Measurements from ENCODE around the gene RGS6. TPM values are rescaled to one million over a fixed set of nuclear protein-coding genes. Genes with fewer than 3 reads are reported as not detected.

The RGS6 gene
- total and polyA plus RNA-seq, 2 donors (not counting 1 experiment from before 2014, with no cell fraction given) = not detected

DNA sequence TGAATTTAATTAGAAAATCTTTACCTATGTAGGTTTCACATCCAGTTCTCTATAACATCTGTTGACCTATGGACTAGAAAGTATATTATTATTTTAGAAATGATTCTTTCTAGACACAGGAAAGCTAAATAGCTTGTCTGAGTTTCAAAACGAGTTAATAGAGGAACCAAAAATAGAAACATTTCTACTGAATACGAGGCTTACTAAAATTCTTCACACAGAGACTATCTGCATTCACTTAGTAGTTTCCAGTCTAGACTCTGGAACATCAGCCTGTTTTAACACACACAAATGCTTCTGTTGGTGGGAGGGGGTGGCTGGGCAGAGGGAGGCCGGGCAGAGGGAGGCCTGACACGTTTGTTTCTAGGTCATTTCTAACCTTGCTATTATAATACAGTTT, 29.7 kb downstream of the RGS6 start:
- Histone ChIP-seq H3K36me3 (ENCODE audit: control insufficient read depth, insufficient read depth, low read length) (no peaks in the 10 kb centered on the region), H2AFZ (ENCODE audit: low read length) (no peak overlapping the region), H3K4me1 (ENCODE audit: control insufficient read depth, extremely low read depth, insufficient read depth, low read length) (no peaks in the 10 kb centered on the region), H3K9ac (ENCODE audit: insufficient read depth, low read length) (no peak overlapping the region), H3K4me3 (replicated peaks in 1 of 4; ENCODE audit: control extremely low read depth in 1 of 4, insufficient read depth in 1 of 4, low read depth in 3 of 4, low read length in 4 of 4) (no peak overlapping the region), H3K79me2 (ENCODE audit: control insufficient read depth, insufficient read depth, low read length) (no peaks in the 10 kb centered on the region), H4K20me1 (ENCODE audit: control insufficient read depth, extremely low read depth, insufficient read depth, low read length) (no peaks in the 10 kb centered on the region), H3K4me2 (ENCODE audit: extremely low read depth, insufficient read depth, low read length) (no peak overlapping the region), H3K27me3 (ENCODE audit: control insufficient read depth, insufficient read depth, low read length) (no peaks in the 10 kb centered on the region), H3K9me3 (ENCODE audit: control insufficient read depth, insufficient read depth, low read depth, low read length) (no peaks in the 10 kb centered on the region), H3K27ac (ENCODE audit: insufficient read depth, low read length) (no peak overlapping the region)
- DNase-seq (ENCODE audit: low read depth in 2 of 2) = no peak
- TF ChIP-seq EZH2 (IDR thresholded peaks at IDR 0.05; ENCODE audit: low read length, missing control alignments) = no peak
- TF ChIP-seq, protein P1, sequence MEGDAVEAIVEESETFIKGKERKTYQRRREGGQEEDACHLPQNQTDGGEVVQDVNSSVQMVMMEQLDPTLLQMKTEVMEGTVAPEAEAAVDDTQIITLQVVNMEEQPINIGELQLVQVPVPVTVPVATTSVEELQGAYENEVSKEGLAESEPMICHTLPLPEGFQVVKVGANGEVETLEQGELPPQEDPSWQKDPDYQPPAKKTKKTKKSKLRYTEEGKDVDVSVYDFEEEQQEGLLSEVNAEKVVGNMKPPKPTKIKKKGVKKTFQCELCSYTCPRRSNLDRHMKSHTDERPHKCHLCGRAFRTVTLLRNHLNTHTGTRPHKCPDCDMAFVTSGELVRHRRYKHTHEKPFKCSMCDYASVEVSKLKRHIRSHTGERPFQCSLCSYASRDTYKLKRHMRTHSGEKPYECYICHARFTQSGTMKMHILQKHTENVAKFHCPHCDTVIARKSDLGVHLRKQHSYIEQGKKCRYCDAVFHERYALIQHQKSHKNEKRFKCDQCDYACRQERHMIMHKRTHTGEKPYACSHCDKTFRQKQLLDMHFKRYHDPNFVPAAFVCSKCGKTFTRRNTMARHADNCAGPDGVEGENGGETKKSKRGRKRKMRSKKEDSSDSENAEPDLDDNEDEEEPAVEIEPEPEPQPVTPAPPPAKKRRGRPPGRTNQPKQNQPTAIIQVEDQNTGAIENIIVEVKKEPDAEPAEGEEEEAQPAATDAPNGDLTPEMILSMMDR (conservative IDR thresholded peaks at IDR 0.05 in 1 of 2, IDR thresholded peaks at IDR 0.05 in 1 of 2; ENCODE audit: low read depth in 1 of 2, low read length in 2 of 2) = no peak

DNA sequence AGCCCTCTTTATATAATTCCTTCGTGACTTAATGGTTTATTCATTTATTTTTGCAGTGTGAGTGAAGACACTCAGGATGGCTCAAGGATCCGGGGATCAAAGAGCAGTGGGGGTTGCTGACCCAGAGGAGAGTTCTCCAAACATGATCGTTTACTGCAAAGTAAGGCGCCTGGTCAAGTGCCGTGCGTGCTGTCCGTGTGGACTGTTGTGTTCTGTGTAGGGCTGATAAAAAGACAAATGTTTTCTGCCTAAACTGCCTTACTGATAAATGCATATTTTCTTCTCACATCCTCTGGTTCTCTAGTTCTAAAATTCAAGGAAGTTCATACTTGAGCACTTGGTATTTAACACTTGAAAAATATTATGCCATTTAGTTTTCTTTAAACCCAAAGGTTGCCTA, 32.5 kb downstream of the RGS6 start:
- H2AFZ ChIP-seq (ENCODE audit: low read length) = no peak overlapping the region
- TF ChIP-seq, protein P1 (conservative IDR thresholded peaks at IDR 0.05 in 1 of 2, IDR thresholded peaks at IDR 0.05 in 1 of 2; ENCODE audit: low read depth in 1 of 2, low read length in 2 of 2) = no peak
- no peak for TF ChIP-seq EZH2 (IDR thresholded peaks at IDR 0.05; ENCODE audit: low read length, missing control alignments)
- no peak overlapping the region for H3K9ac ChIP-seq (ENCODE audit: insufficient read depth, low read length)
- no peaks in the 10 kb centered on the region for H3K27me3 ChIP-seq (ENCODE audit: control insufficient read depth, insufficient read depth, low read length)
- no peak for DNase-seq (ENCODE audit: low read depth in 2 of 2)
- H3K9me3 ChIP-seq (ENCODE audit: control insufficient read depth, insufficient read depth, low read depth, low read length) = no peaks in the 10 kb centered on the region
- H3K4me3 ChIP-seq (replicated peaks in 1 of 4; ENCODE audit: control extremely low read depth in 1 of 4, insufficient read depth in 1 of 4, low read depth in 3 of 4, low read length in 4 of 4) = no peak overlapping the region
- H3K79me2 ChIP-seq (ENCODE audit: control insufficient read depth, insufficient read depth, low read length) = no peaks in the 10 kb centered on the region
- H3K27ac ChIP-seq (ENCODE audit: insufficient read depth, low read length) = no peak overlapping the region
- no peaks in the 10 kb centered on the region for H3K36me3 ChIP-seq (ENCODE audit: control insufficient read depth, insufficient read depth, low read length)
- no peaks in the 10 kb centered on the region for H4K20me1 ChIP-seq (ENCODE audit: control insufficient read depth, extremely low read depth, insufficient read depth, low read length)
- H3K4me2 ChIP-seq (ENCODE audit: extremely low read depth, insufficient read depth, low read length) = no peak overlapping the region
- no peaks in the 10 kb centered on the region for H3K4me1 ChIP-seq (ENCODE audit: control insufficient read depth, extremely low read depth, insufficient read depth, low read length)

DNA sequence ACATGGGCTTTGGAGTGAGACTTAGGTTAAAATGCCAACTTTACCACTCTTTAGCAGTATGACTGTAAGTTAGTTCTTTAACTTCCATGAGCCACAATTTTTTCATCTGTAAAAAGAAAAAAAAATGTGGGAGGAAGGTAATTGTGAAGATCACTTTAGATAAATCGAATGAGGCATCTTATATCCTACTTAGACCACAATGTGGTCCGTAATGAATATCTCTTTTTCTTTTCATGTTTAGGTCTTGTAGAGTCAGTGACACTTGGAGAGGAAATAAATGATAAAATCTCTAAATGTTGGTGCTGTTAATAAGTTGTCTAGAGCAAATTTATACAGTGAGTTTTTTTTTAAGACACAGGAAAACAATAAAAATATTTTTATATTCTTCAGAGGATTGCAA, 34.3 kb downstream of the RGS6 start:
- H3K9me3 ChIP-seq (ENCODE audit: control insufficient read depth, insufficient read depth, low read depth, low read length) = no peaks in the 10 kb centered on the region
- TF ChIP-seq, protein P1 (conservative IDR thresholded peaks at IDR 0.05 in 1 of 2, IDR thresholded peaks at IDR 0.05 in 1 of 2; ENCODE audit: low read depth in 1 of 2, low read length in 2 of 2) = no peak
- no peak for TF ChIP-seq EZH2 (IDR thresholded peaks at IDR 0.05; ENCODE audit: low read length, missing control alignments)
- no peaks in the 10 kb centered on the region for H4K20me1 ChIP-seq (ENCODE audit: control insufficient read depth, extremely low read depth, insufficient read depth, low read length)
- no peak overlapping the region for H2AFZ ChIP-seq (ENCODE audit: low read length)
- H3K36me3 ChIP-seq (ENCODE audit: control insufficient read depth, insufficient read depth, low read length) = no peaks in the 10 kb centered on the region
- no peaks in the 10 kb centered on the region for H3K27me3 ChIP-seq (ENCODE audit: control insufficient read depth, insufficient read depth, low read length)
- H3K9ac ChIP-seq (ENCODE audit: insufficient read depth, low read length) = no peak overlapping the region
- H3K4me1 ChIP-seq (ENCODE audit: control insufficient read depth, extremely low read depth, insufficient read depth, low read length) = no peaks in the 10 kb centered on the region
- H3K4me2 ChIP-seq (ENCODE audit: extremely low read depth, insufficient read depth, low read length) = no peak overlapping the region
- H3K27ac ChIP-seq (ENCODE audit: insufficient read depth, low read length) = no peak overlapping the region
- H3K4me3 ChIP-seq (replicated peaks in 1 of 4; ENCODE audit: control extremely low read depth in 1 of 4, insufficient read depth in 1 of 4, low read depth in 3 of 4, low read length in 4 of 4) = no peak overlapping the region
- H3K79me2 ChIP-seq (ENCODE audit: control insufficient read depth, insufficient read depth, low read length) = no peaks in the 10 kb centered on the region
- no peak for DNase-seq (ENCODE audit: low read depth in 2 of 2)

Data from fibroblast of lung (primary cell).